GM13976 (cell line): ENCODE measurements around the gene TMEM266.

Source experiments
- DNase-seq: peaks from one replicate; pipeline ENCODE4 v3.0.0; 2012; ENCODE audit warnings: low spot score
- in situ Hi-C: fragments of 300-500 bp; cut with MboI; formaldehyde crosslinking; loops from one replicate; pipeline ENCODE4 v1.12.0; 2022; ENCODE audit warnings: low sequenced_read_pairs, mixed read lengths, inconsistent platforms; ENCODE audit not compliant: unreplicated experiment
- TF ChIP-seq, protein P1 (sequence below): IDR thresholded peaks from 2 replicates; pipeline ENCODE4 v1.5.1; 2012; ENCODE audit warnings: borderline replicate concordance, mild to moderate bottlenecking; ENCODE audit not compliant: insufficient read depth; ENCODE audit errors: extremely low read depth, missing control alignments, control extremely low read depth

The TMEM266 gene

DNA sequence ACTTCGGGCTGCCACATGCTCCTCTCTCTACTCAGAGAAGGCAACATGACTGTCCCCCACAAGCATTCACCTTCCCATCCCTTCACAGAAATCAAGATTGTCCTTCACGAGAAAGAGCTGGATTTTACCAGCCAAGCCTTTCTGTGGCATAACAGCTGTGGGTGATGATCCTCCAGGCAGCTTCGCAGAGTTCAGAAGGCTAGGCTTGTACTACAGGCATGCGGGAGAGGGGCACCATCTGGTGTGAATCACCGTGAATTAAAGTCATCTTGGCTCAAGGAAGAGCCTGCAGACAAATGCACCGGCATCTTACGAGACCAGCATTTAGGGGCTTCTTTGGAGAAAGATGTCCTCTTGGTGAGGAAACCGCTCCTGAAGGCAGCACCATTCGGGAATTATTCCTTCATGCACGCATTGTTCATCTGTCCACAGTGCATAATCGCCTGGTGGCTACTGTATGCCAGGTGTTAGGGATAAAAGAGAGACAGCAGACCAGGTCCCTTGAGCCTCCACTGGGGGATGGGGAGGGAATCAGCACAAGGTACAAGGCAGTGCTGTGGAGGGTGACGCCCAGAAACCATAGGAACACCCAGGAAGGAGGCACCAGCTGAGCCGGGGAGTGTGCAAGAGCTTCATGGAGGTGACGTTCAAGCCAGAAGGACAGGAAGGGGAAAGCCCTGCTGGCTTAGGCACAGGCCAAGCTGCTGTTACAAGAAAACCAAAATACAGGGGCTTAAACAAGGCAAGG, 108.6 kb downstream of the TMEM266 start:
- TF ChIP-seq, protein P1, sequence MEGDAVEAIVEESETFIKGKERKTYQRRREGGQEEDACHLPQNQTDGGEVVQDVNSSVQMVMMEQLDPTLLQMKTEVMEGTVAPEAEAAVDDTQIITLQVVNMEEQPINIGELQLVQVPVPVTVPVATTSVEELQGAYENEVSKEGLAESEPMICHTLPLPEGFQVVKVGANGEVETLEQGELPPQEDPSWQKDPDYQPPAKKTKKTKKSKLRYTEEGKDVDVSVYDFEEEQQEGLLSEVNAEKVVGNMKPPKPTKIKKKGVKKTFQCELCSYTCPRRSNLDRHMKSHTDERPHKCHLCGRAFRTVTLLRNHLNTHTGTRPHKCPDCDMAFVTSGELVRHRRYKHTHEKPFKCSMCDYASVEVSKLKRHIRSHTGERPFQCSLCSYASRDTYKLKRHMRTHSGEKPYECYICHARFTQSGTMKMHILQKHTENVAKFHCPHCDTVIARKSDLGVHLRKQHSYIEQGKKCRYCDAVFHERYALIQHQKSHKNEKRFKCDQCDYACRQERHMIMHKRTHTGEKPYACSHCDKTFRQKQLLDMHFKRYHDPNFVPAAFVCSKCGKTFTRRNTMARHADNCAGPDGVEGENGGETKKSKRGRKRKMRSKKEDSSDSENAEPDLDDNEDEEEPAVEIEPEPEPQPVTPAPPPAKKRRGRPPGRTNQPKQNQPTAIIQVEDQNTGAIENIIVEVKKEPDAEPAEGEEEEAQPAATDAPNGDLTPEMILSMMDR = no peak
- no peak for DNase-seq
- in situ Hi-C loops = no loop called here

DNA sequence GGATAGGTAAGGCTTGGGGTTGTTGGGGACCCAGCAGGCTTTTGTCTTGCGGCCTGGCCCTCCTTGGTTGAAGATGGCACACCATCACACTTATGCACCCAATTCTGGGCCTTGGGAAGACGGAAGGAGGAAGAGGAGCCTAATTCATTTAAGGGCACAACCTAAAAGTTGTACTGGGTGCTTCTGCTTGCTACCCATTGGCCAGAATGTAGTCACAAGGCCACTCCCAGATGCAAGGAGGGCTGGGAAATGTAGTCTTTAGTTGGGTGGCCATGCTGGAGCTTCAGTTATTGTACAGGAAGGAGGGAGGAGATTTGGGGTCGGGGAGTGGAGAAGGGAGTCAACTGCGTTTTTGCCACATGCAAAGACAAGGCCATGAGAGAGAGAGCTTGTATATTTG, 109.2 kb downstream of the TMEM266 start:
- TF ChIP-seq, protein P1 = no peak
- no peak for DNase-seq
- in situ Hi-C loops = no loop called here

DNA sequence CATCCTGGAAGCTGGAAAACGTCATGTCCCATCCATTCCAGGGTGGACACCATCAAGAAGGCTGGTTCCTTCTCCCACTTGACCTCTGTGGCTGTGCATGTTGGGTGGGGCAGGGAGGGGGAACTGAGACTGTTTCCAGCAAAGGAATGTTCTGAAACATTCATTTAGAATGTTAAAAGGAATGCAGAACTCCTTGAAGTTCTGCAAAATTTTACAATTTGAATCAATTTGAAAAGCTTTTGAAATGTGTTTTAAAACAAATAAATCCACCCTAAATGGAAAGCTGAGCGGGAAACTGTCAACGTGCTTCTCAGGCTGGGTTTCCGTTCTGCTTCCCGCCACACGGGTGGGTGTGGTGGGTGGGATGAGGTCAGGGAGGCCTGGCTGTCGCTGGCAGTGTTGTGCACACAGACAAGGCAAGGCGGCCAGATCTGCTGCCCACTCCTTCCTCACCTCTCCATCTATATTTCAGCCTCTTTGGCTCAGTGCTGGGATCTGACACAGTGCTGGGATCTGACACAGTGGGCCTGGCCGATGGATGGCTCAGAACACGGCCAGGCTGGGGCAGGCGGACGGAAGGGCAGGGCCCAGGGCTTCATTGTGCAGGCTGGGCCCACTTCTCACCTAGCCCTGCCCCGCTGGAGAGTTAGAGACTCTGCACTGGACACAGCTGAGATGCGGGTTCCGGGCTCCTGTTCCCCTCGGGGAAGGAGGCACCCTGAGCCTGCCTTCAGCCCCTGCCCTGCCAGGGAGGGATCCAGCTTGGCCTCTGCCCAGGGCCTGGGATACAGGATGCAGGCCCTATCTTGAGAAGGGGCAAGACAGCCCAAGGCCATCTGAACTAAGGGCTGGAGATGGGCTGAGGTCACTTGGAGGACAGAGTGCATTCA, 110.4 kb downstream of the TMEM266 start:
- DNase-seq = no peak
- TF ChIP-seq, protein P1 = no peak
- in situ Hi-C loops = no loop called here

DNA sequence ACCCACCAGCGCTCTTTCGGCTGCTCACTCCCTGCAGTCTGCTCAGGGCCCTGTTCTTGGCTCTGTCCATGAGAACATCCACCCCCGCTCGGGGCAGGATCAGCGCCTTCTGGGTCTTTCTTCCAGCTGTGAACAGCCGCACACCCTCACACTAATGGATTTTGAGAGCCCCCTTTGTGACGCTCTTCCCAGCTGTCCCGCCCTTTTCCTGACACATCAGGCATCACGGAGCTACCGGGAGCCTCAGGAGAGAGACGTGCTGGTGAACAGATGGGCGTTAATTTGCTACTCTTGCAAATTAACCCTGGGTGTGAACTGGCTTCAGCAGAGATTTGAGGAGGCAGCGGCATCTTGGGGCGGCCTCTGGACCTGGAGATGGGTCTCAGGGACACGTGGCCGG, 113.0 kb downstream of the TMEM266 start:
- TF ChIP-seq, protein P1 = no peak
- DNase-seq = no peak
- in situ Hi-C loops = no loop called here

GRCh38 chr15:76173317-76173834, 113.6 kb downstream of the TMEM266 start:
- in situ Hi-C loops = no loop called here
- TF ChIP-seq, protein P1 = no peak
- no peak for DNase-seq

GRCh38 chr15:76174654-76175053, 114.9 kb downstream of the TMEM266 start:
- DNase-seq = no peak
- in situ Hi-C loops = loop anchor here (25.0 kb wide), 1 partner anchor 688 kb away; no protein-coding TSS in a partner anchor
- TF ChIP-seq, protein P1 = no peak
